SK-N-SH (cell line): ENCODE results near the gene LSM7. TPM values are rescaled to one million over a fixed set of nuclear protein-coding genes. Genes with fewer than 3 reads are reported as not detected.

ENCODE experiments used
- CTCF ChIA-PET: fragments of 300-600, 350-600 bp; formaldehyde crosslinking; extraction: SDS; loops from one replicate; lab custom pipeline; 2021; lab: Yijun Ruan, JAX
- POLR2A ChIA-PET: fragments of 350-600 bp; sonication (Branson Sonifier 250); formaldehyde crosslinking; extraction: SDS; loops from one replicate; lab custom pipeline; 2020; ENCODE audit warnings: antibody characterized with exemption, inconsistent platforms; lab: Yijun Ruan, JAX
- DNase-seq: peaks from one replicate; pipeline ENCODE4 v3.0.0; 2012
- H2AFZ ChIP-seq: fragments of 200-600 bp; sonication (generic); 2 replicates; pipeline ENCODE4 v1.8.1; 2016; ENCODE audit warnings: antibody characterized with exemption, mild to moderate bottlenecking, low read depth
- H3F3A ChIP-seq: fragments of 200-600 bp; sonication (generic); replicated peaks from 2 replicates; pipeline ENCODE3; 2016; ENCODE audit warnings: antibody characterized with exemption, mild to moderate bottlenecking; ENCODE audit not compliant: insufficient read depth
- H3K27ac ChIP-seq, 2 experiments: fragments of 200-500 bp in 1 of 2; fragments of 200-600 bp in 1 of 2; sonication (Bioruptor generic) in 1 of 2; sonication (generic), shearing (Covaris generic) in 1 of 2; 2 replicates each; pipeline versions ENCODE4 v1.5.1 to v1.6.1; 2014 to 2016; ENCODE audit warnings: low read depth in 2 of 2, inconsistent platforms in 1 of 2, low read length in 1 of 2, mild to moderate bottlenecking in 1 of 2, mixed read lengths in 1 of 2
- H3K27me3 ChIP-seq: fragments of 200-600 bp; sonication (generic), shearing (Covaris generic); 2 replicates; pipeline ENCODE4 v1.6.1; 2016; ENCODE audit warnings: mixed run types; ENCODE audit not compliant: insufficient read depth
- H3K36me3 ChIP-seq, 2 experiments: fragments of 200-500 bp in 1 of 2; fragments of 200-600 bp in 1 of 2; sonication (Bioruptor generic) in 1 of 2; sonication (generic) in 1 of 2; replicated peaks in 1 of 2; 2 replicates each; pipeline versions ENCODE3 to v1.5.1; 2014 to 2016; ENCODE audit warnings: low read length in 1 of 2, mild to moderate bottlenecking in 1 of 2; ENCODE audit not compliant: insufficient read depth in 2 of 2, control insufficient read depth in 1 of 2
- H3K4me1 ChIP-seq, 2 experiments: fragments of 200-500 bp in 1 of 2; fragments of 200-600 bp in 1 of 2; sonication (Bioruptor generic) in 1 of 2; sonication (generic), shearing (Covaris generic) in 1 of 2; 2 replicates each; pipeline versions ENCODE4 v1.5.1 to v1.6.1; 2014 to 2016; ENCODE audit warnings: low read depth in 1 of 2, low read length in 1 of 2, mixed run types in 1 of 2; ENCODE audit not compliant: insufficient read depth in 2 of 2, control insufficient read depth in 1 of 2
- H3K4me2 ChIP-seq: fragments of 200-600 bp; sonication (generic), shearing (Covaris generic); 2 replicates; pipeline ENCODE4 v1.6.1; 2017; ENCODE audit warnings: mixed run types
- H3K4me3 ChIP-seq, 2 experiments: fragments of 200-500 bp in 1 of 2; fragments of 200-600 bp in 1 of 2; sonication (Bioruptor generic) in 1 of 2; sonication (generic), shearing (Covaris generic) in 1 of 2; 2 replicates each; pipeline versions ENCODE4 v1.5.1 to v1.8.1; 2014 to 2016; ENCODE audit warnings: low read depth in 2 of 2, inconsistent platforms in 1 of 2, low read length in 1 of 2, mild to moderate bottlenecking in 1 of 2, mixed read lengths in 1 of 2, moderate library complexity in 1 of 2
- H3K79me2 ChIP-seq: fragments of 200-600 bp; sonication (generic); 2 replicates; pipeline ENCODE4 v1.8.1; 2017; ENCODE audit warnings: mild to moderate bottlenecking; ENCODE audit not compliant: insufficient read depth
- H3K9ac ChIP-seq: fragments of 200-600 bp; sonication (generic); 2 replicates; pipeline ENCODE4 v1.6.1; 2017; ENCODE audit warnings: mixed run types
- H3K9me2 ChIP-seq: fragments of 200-600 bp; sonication (generic); 2 replicates; pipeline ENCODE4 v1.6.1; 2017; ENCODE audit warnings: mixed run types
- H3K9me3 ChIP-seq: fragments of 200-600 bp; sonication (generic); 2 replicates; pipeline ENCODE4 v1.6.1; 2017; ENCODE audit warnings: mixed run types, mild to moderate bottlenecking, moderate library complexity
- H4K20me1 ChIP-seq: fragments of 200-600 bp; sonication (generic); 2 replicates; pipeline ENCODE4 v1.6.1; 2017; ENCODE audit warnings: mild to moderate bottlenecking, mixed run types; ENCODE audit not compliant: insufficient read depth
- CTCF ChIP-seq: fragments of 200-600 bp; sonication (generic); IDR thresholded peaks from 2 replicates; pipeline ENCODE4 v1.6.1; 2017; ENCODE audit warnings: antibody characterized with exemption, mild to moderate bottlenecking, moderate library complexity
- FOXM1 ChIP-seq: IDR thresholded peaks from 2 replicates; pipeline ENCODE4 v1.4.0; 2012; ENCODE audit warnings: low read depth, mild to moderate bottlenecking
- GATA2 ChIP-seq: sonication (generic); formaldehyde crosslinking; IDR thresholded peaks from 2 replicates; pipeline ENCODE4 v1.5.0; 2020; ENCODE audit warnings: mild to moderate bottlenecking, missing genetic modification reagents
- IRF3 ChIP-seq: fragments of 150-350 bp; IDR thresholded peaks from 2 replicates; pipeline ENCODE4 v1.6.1; 2016; ENCODE audit warnings: mild to moderate bottlenecking, low read depth, low read length
- JUND ChIP-seq: IDR thresholded peaks from 2 replicates; pipeline ENCODE4 v1.4.0; 2012
- MXI1 ChIP-seq: IDR thresholded peaks from 2 replicates; pipeline ENCODE4 v1.6.1; 2012; ENCODE audit warnings: mild to moderate bottlenecking, low read depth, low read length, improper control_type of control experiment
- REST ChIP-seq: IDR thresholded peaks from 2 replicates; pipeline ENCODE4 v1.6.1; 2012; ENCODE audit warnings: mild to moderate bottlenecking, low read depth, low read length, moderate library complexity
- TAF1 ChIP-seq: IDR thresholded peaks from 2 replicates; pipeline ENCODE4 v1.6.1; 2012; ENCODE audit warnings: low read depth, mild to moderate bottlenecking, low read length, moderate library complexity, borderline replicate concordance
- TEAD4 ChIP-seq: IDR thresholded peaks from 2 replicates; pipeline ENCODE4 v1.4.0; 2012; ENCODE audit warnings: mild to moderate bottlenecking, borderline replicate concordance; ENCODE audit not compliant: insufficient read depth
- YY1 ChIP-seq: IDR thresholded peaks from 2 replicates; pipeline ENCODE4 v1.4.0; 2012; ENCODE audit warnings: low read depth, mild to moderate bottlenecking
- WGBS: methylation state at CpG from one replicate; pipeline ENCODE4 v1.1.6; 2017; ENCODE audit warnings: low lambda C conversion rate; 5-methylcytosine and 5-hydroxymethylcytosine counted together
- polyA plus RNA-seq, 3 experiments: library from polyadenylated mRNA; depleted of rRNA; stranded (reverse); fragments of >200 nt; gene quantifications; 2 replicates each; pipeline ENCODE4 v1.2.3, GENCODE V29; 2012

The LSM7 gene
- polyA plus RNA-seq, 1 of the 3 experiments (the other 2 are of a cell fraction): 1,193 TPM

- Histone ChIP-seq H2AFZ (no peak overlapping the region), H3K27ac (no peak overlapping the region), H3K4me3 (no peak overlapping the region), H3K79me2 (peaks cover 50% of the 10 kb centered on the region), H3K4me2 (no peak overlapping the region), H4K20me1 (peaks cover 20% of the 10 kb centered on the region), H3K9me3 (no peaks in the 10 kb centered on the region), H3K36me3 (peaks cover 0 to 5% of the 10 kb centered on the region in 2 experiments), H3K9me2 (no peaks in the 10 kb centered on the region), H3F3A (peaks cover 18% of the 10 kb centered on the region), H3K9ac (no peak overlapping the region), H3K27me3 (no peaks in the 10 kb centered on the region), H3K4me1 (peaks cover 0 to 2% of the 10 kb centered on the region in 2 experiments; a peak in 1 of 4 replicates)
- no peak for TF ChIP-seq TEAD4
- TF ChIP-seq FOXM1: no peak
- TF ChIP-seq YY1: no peak
- TF ChIP-seq GATA2: no peak
- TF ChIP-seq CTCF: no peak
- TF ChIP-seq IRF3: no peak
- no peak for TF ChIP-seq JUND
- no peak for TF ChIP-seq REST
- TF ChIP-seq TAF1: no peak
- no peak for TF ChIP-seq MXI1
- ChIA-PET POLR2A (interaction anchor here (1.1 kb wide), 1 partner anchor 20 kb away, joined by 3 read pairs; no protein-coding TSS in a partner anchor), CTCF (no interaction called here)
- 93% methylated on average over 3 of the region's 3 CpGs for WGBS
- DNase-seq: no peak
Observed at GRCh38 chr19:2335848-2336247, 7.5 kb upstream of the LSM7 start.
